Activated naive CD4-positive, alpha-beta T cell treated with anti-CD3 and anti-CD28 coated beads, Interleukin-2, amount 10 ng/mL, durations not matched to agents 7 days and 5 days (primary cell): ENCODE results near the gene KRT13.

Experiments
- CTCF ChIA-PET: fragments of 350-600 bp; sonication (Branson Sonifier 250); formaldehyde crosslinking; loops from one replicate; lab custom pipeline; 2021; ENCODE audit warnings: antibody characterized with exemption; lab: Charles Lee
- DNase-seq: peaks from one replicate; pipeline ENCODE4 v3.0.0-alpha.2; 2020
- H3K27ac Mint-ChIP-seq: one replicate; pipeline ENCODE4 v1.8.0; 2021; ENCODE audit warnings: mild to moderate bottlenecking, moderate library complexity, mixed read lengths
- H3K27me3 Mint-ChIP-seq: one replicate; pipeline ENCODE4 v1.8.0; 2021; ENCODE audit warnings: mild to moderate bottlenecking, mixed read lengths
- H3K36me3 Mint-ChIP-seq: one replicate; pipeline ENCODE4 v1.8.0; 2021; ENCODE audit warnings: mixed read lengths
- H3K4me1 Mint-ChIP-seq: one replicate; pipeline ENCODE4 v1.8.0; 2021; ENCODE audit warnings: mixed read lengths
- H3K4me3 Mint-ChIP-seq: one replicate; pipeline ENCODE4 v1.8.0; 2021; ENCODE audit warnings: mild to moderate bottlenecking, moderate library complexity, mixed read lengths
- H3K9me3 Mint-ChIP-seq: one replicate; pipeline ENCODE4 v1.8.0; 2021; ENCODE audit warnings: mixed read lengths

The KRT13 gene

GRCh38 chr17:41474863-41475262 is 30.5 kb downstream of the KRT13 start:
- no peak overlapping the region for H3K27ac Mint-ChIP-seq

DNA sequence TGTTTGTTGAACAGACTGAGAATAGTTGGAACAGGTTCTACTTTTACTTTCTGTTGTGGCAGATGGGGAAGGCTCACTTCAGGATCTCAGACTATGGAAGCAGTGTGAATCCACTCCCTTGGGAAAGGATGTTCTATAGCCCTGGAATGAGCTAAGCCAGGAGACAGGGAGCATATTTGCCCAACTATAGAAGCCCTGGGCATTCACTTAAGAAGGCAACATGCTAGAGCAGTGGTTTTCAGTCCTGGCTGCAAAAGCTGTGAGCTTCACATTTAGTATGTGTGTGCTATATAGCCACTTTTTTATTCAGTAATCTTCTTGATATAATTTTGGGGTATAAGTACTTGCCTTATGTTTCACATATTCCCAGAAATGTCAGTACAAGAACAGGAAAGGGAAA is 37.1 kb downstream of the KRT13 start:
- Mint-ChIP-seq H3K4me3 (no peak overlapping the region), H3K27ac (no peak overlapping the region), H3K27me3 (peaks cover 18% of the 10 kb centered on the region), H3K9me3 (peaks cover 6% of the 10 kb centered on the region), H3K36me3 (no peaks in the 10 kb centered on the region), H3K4me1 (no peaks in the 10 kb centered on the region)
- CTCF ChIA-PET: no interaction called here
- no peak for DNase-seq

More at GRCh38 chr17:41474863-41475262, 30.5 kb downstream of the KRT13 start:
- Mint-ChIP-seq H3K27me3 (peaks cover 9% of the 10 kb centered on the region), H3K9me3 (no peaks in the 10 kb centered on the region), H3K4me3 (no peak overlapping the region), H3K36me3 (no peaks in the 10 kb centered on the region), H3K4me1 (no peaks in the 10 kb centered on the region)
- no peak for DNase-seq
- CTCF ChIA-PET: no interaction called here

DNA sequence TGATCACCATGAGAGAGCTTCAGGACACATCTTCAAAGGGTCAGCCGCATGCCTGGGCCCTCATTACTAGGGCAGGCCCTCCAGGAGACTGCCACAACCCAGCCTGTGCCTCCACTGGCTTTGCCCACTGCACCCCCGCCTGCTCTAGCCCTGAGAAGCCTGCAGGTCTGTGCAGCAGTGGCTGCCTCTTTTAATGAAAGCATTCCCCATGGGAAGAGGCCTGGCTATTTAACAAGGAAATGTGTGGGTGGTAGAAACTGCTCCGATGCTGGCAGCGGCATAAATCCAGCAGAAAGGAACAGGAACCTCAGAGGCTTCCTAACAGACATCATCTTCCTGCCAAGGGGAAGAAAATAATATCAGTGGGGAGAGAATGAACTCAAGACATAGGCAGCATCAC is 37.9 kb downstream of the KRT13 start:
- Mint-ChIP-seq H3K4me3 (no peak overlapping the region), H3K4me1 (no peaks in the 10 kb centered on the region), H3K9me3 (peaks cover 6% of the 10 kb centered on the region), H3K27me3 (peaks cover 15% of the 10 kb centered on the region), H3K36me3 (no peaks in the 10 kb centered on the region), H3K27ac (no peak overlapping the region)
- CTCF ChIA-PET: no interaction called here
- DNase-seq: no peak

DNA sequence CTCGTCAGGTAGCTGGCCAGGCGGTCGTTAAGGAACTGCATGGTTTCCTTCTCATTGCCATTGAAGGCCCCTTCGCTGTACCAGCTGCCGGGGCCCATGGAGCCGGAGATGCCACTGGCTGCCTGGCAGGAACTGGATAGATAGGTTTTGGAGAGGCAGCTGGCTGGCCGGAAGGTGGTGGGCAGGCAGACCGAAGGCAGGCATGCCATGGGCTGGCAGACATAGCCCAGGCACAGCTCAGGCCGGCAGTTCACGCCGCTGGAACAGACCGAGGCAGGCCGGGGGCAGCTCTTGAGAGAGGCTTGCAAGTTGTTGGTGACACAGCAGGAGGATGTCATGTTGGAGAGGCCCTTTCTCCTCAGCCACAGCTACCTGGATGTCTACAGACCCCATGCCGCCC is 38.4 kb downstream of the KRT13 start, which contains the start of gene KRT32:
Gene KRT32, minus strand, starts transcription at position 399 of the 400 bp plus-strand sequence. Its CDS starts 61 bp downstream, at position 338.
- CTCF ChIA-PET: no interaction called here
- Mint-ChIP-seq H3K27me3 (peaks cover 15% of the 10 kb centered on the region), H3K4me3 (no peak within 1 kb of the TSS), H3K4me1 (no peaks in the 10 kb centered on the region), H3K36me3 (no peaks in the 10 kb centered on the region), H3K27ac (no peak within 1 kb of the TSS), H3K9me3 (peaks cover 6% of the 10 kb centered on the region)
- no peak for DNase-seq

GRCh38 chr17:41464682-41465081 is 40.7 kb downstream of the KRT13 start:
- H3K27me3 Mint-ChIP-seq: peaks cover 15% of the 10 kb centered on the region
- H3K4me3 Mint-ChIP-seq: no peak overlapping the region
- peaks cover 6% of the 10 kb centered on the region for H3K9me3 Mint-ChIP-seq
- H3K27ac Mint-ChIP-seq: no peak overlapping the region
- CTCF ChIA-PET: no interaction called here
- DNase-seq: no peak
- H3K36me3 Mint-ChIP-seq: no peaks in the 10 kb centered on the region
- no peaks in the 10 kb centered on the region for H3K4me1 Mint-ChIP-seq

- H3K27me3 Mint-ChIP-seq: peaks cover 15% of the 10 kb centered on the region
- no peak overlapping the region for H3K4me3 Mint-ChIP-seq
- H3K9me3 Mint-ChIP-seq: peaks cover 6% of the 10 kb centered on the region
- no peak overlapping the region for H3K27ac Mint-ChIP-seq
- no peaks in the 10 kb centered on the region for H3K36me3 Mint-ChIP-seq
- DNase-seq: no peak
- no peaks in the 10 kb centered on the region for H3K4me1 Mint-ChIP-seq
- CTCF ChIA-PET: no interaction called here
Measured at GRCh38 chr17:41464173-41464572, 41.2 kb downstream of the KRT13 start.

GRCh38 chr17:41463746-41464145 is 41.7 kb downstream of the KRT13 start:
- CTCF ChIA-PET: no interaction called here
- peaks cover 6% of the 10 kb centered on the region for H3K9me3 Mint-ChIP-seq
- DNase-seq: no peak
- H3K36me3 Mint-ChIP-seq: no peaks in the 10 kb centered on the region
- no peak overlapping the region for H3K4me3 Mint-ChIP-seq
- peaks cover 15% of the 10 kb centered on the region for H3K27me3 Mint-ChIP-seq
- no peaks in the 10 kb centered on the region for H3K4me1 Mint-ChIP-seq
- no peak overlapping the region for H3K27ac Mint-ChIP-seq

- CTCF ChIA-PET: interaction anchor here (0.6 kb wide), 1 partner anchor 207 kb away, joined by 3 read pairs; no protein-coding TSS in a partner anchor
- Mint-ChIP-seq H3K27ac (no peak overlapping the region), H3K27me3 (peaks cover 15% of the 10 kb centered on the region), H3K4me3 (no peak overlapping the region), H3K36me3 (no peaks in the 10 kb centered on the region), H3K9me3 (peaks cover 1% of the 10 kb centered on the region), H3K4me1 (no peaks in the 10 kb centered on the region)
- DNase-seq: no peak
Measured at GRCh38 chr17:41462705-41463104, 42.7 kb downstream of the KRT13 start.

GRCh38 chr17:41457676-41458075 is 47.7 kb downstream of the KRT13 start:
- Mint-ChIP-seq H3K4me1 (no peaks in the 10 kb centered on the region), H3K27me3 (peaks cover 20% of the 10 kb centered on the region), H3K4me3 (no peak overlapping the region), H3K9me3 (no peaks in the 10 kb centered on the region), H3K36me3 (no peaks in the 10 kb centered on the region), H3K27ac (no peak overlapping the region)
- DNase-seq: no peak
- CTCF ChIA-PET: no interaction called here

DNA sequence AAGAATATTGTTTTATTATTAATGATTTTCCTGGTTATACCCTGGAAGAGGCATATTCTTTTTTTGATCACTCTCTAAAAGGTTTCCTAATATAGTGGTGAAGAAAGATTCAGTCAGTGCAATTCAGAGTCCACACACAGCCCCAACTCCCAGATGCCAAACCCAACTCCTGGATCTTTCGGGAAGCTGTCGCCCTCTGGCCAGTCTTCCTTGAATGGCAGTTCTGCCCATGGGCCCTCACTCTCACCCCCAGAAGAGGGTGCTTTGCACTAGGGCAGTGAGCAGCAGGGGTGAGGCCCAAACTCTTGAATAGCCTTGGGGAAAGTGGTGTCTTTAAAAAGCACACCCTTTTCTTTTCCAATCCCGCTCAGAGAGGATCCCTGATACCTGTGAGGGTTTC is 49.2 kb downstream of the KRT13 start:
- Mint-ChIP-seq H3K27me3 (peaks cover 24% of the 10 kb centered on the region), H3K36me3 (no peaks in the 10 kb centered on the region), H3K4me1 (no peaks in the 10 kb centered on the region), H3K4me3 (no peak overlapping the region), H3K27ac (no peak overlapping the region), H3K9me3 (no peaks in the 10 kb centered on the region)
- no peak for DNase-seq
- CTCF ChIA-PET: no interaction called here

- H3K27me3 Mint-ChIP-seq: peaks cover 30% of the 10 kb centered on the region
- no peak overlapping the region for H3K4me3 Mint-ChIP-seq
- no peak for DNase-seq
- no peaks in the 10 kb centered on the region for H3K9me3 Mint-ChIP-seq
- CTCF ChIA-PET: no interaction called here
- no peaks in the 10 kb centered on the region for H3K4me1 Mint-ChIP-seq
- H3K36me3 Mint-ChIP-seq: no peaks in the 10 kb centered on the region
- no peak overlapping the region for H3K27ac Mint-ChIP-seq
Measured at GRCh38 chr17:41455236-41455635, 50.2 kb downstream of the KRT13 start.

DNA sequence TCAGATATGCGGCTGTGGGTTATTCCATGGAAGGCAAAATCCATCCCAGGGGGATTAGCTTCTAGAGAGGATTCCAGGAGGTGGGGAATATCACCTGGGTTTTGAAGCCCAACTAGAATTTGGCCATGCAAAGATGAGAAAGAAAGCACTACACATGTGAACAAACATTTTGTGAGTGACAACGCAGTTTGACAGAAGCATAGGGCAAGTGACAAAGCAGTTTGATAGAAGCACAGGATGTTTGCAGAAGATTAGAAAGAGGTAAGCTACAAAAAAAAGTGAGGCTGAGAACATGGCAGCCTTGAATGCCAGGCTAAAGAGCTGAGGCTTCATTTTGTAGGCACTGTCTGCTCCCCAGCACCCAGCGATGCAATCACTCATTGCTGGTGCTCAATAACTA is 52.3 kb downstream of the KRT13 start:
- H3K9me3 Mint-ChIP-seq: no peaks in the 10 kb centered on the region
- DNase-seq: no peak
- CTCF ChIA-PET: no interaction called here
- H3K27me3 Mint-ChIP-seq: peaks cover 45% of the 10 kb centered on the region
- no peak overlapping the region for H3K4me3 Mint-ChIP-seq
- H3K4me1 Mint-ChIP-seq: no peaks in the 10 kb centered on the region
- H3K27ac Mint-ChIP-seq: no peak overlapping the region
- H3K36me3 Mint-ChIP-seq: no peaks in the 10 kb centered on the region

GRCh38 chr17:41452281-41452680 is 53.1 kb downstream of the KRT13 start:
- DNase-seq: no peak
- Mint-ChIP-seq H3K4me3 (no peak overlapping the region), H3K27ac (no peak overlapping the region), H3K9me3 (no peaks in the 10 kb centered on the region), H3K36me3 (no peaks in the 10 kb centered on the region), H3K27me3 (peaks cover 45% of the 10 kb centered on the region), H3K4me1 (no peaks in the 10 kb centered on the region)
- CTCF ChIA-PET: no interaction called here

- peaks cover 39% of the 10 kb centered on the region for H3K27me3 Mint-ChIP-seq
- DNase-seq: no peak
- no peaks in the 10 kb centered on the region for H3K9me3 Mint-ChIP-seq
- no peak overlapping the region for H3K4me3 Mint-ChIP-seq
- no peaks in the 10 kb centered on the region for H3K4me1 Mint-ChIP-seq
- CTCF ChIA-PET: no interaction called here
- H3K27ac Mint-ChIP-seq: no peak overlapping the region
- no peaks in the 10 kb centered on the region for H3K36me3 Mint-ChIP-seq
Measured at GRCh38 chr17:41451154-41451728, 54.2 kb downstream of the KRT13 start.
